ENCODE data around the gene IL10RB.
"Not testable (repeated sequence)": the region's sequence is repeated elsewhere in the genome, so short reads cannot be mapped to it uniquely, and the experiment has no call there.

Gene IL10RB

DNA sequence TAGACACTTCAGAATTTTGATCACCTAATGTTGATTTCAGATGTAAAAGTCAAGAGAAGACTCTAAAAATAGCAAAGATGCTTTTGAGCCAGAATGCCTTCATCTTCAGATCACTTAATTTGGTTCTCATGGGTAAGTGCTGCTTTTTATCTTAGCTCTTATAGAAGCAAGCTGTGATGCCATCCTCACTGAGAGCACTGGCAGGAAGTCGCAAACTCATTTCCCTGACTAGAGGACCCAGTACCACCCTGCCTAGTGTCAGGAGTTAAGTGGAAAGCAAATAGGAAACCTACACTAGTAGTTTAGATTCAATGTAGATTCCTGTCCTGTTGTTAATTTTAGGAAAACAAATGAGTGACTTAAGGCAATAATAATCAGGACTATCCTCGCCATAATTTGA, 24.3 kb upstream of the IL10RB start:
- DNase-seq (ENCODE audit: low spot score) = no peak

DNA sequence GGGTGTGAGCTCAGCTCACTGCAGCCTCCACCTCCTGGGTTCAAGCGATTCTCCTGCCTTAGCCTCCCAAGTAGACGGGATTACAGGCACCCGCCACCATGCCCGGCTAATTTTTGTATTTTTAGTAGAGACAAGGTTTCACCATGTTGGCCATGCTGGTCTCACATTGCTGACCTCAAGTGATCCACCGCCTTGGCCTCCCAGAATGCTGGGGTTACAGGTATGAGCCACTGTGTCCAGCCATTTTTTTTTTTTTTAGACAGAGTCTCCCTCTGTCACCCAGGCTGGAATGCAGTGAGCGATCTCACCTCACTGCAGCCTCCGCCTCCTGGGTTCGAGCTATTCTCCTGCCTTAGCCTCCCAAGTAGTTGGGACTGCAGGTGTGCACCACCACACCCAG, 23.3 kb upstream of the IL10RB start:
- DNase-seq (ENCODE audit: low spot score) = not testable (repeated sequence)

DNA sequence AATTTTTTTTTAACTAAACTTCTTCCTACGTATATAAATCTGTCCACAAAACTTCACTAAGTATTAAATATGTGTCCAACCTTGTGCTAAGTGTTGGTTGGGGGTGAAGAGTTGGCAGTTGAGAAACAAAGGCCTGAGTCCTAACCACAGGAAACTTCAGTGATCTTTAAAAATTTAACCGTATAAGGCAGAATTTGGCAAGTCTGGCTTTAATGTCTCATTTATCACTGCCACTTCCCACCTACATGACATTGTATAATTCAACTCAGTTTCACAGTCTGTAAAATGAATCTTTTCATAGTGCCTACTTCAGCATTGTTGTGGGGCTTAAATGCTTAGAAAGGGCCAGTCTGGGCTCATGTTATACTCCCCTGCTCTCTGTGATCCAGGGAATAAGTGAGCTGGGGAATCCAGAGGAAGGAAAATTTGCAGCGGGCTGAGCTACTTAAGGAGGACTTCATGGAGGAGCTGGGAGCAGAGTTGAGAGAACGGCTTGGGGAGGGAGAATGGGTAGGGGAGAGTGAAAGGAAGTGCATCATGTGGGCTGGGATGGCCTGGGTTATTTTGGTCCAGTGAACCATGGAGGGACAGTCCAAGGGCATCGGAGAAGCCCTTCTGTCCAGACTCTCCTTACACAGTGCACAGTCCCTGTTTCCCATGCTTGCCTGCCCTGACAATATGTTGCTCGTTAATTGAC, 21.9 kb upstream of the IL10RB start:
- DNase-seq (ENCODE audit: low spot score) = no peak

GRCh38 chr21:33244779-33245105, 21.4 kb upstream of the IL10RB start:
- no peak for DNase-seq (ENCODE audit: low spot score)

DNA sequence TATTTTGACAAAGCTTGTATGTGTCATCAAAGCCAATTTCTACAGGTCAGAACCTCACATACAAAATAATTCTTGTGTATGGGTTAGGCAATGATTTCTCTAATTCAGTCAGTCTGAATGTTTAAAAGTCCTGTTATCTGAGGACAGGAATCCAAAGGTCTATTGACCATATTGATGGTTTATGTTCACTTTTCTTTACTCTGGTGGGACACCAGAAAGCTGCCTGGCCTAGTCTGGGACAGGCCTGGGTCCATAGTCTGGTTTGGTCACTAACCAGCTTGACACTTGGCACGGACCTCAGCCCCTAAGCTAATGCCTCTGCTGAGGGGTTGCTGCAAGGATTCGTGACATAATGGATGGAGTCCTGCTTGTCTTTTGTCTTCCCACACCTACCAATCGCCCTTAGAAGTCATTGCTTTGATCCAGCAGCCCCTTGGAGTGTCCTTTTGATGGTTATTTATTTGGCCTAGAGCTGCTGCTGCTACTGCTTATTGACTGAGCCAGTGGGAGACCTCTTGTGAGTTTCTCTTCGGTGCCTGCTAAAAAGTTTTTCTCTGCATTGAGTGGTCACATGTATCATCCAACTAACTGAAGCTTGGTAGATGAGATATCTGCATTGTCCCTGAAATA, 20.8 kb upstream of the IL10RB start:
- no peak for DNase-seq (ENCODE audit: low spot score)

DNA sequence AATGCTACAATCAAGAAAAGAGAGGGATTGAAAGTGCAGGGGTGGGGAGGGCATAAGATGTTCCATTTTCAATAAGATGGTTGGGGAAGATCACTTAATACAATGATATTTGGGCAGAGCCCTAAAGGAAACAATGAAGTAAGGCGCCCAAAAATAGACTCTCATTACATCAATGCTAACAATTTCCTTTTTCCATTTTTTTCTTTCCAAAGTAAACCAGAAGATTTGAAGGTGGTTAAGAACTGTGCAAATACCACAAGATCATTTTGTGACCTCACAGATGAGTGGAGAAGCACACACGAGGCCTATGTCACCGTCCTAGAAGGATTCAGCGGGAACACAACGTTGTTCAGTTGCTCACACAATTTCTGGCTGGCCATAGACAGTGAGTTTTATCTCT, 19.7 kb upstream of the IL10RB start:
- DNase-seq (ENCODE audit: low spot score) = no peak

DNA sequence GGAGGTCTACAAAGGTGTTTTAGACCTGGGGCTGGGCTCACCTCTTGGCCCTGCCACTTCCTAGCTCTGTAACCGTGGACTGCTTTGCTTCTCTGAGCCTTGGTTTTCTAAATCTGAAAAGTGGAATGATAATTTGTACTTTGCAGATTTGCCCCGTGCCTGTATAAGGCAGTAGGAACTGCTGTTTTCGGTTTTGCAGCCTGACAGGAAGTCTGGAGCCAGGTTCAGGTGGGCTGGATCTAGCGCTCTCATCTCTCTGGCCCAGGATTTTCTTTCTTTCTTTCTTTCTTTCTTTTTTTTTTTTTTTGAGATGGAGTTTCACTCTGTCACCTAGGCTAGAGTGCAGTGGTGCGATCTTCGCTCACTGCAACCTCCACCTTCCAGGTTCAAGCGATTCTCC, 19.2 kb upstream of the IL10RB start:
- DNase-seq (ENCODE audit: low spot score) = no peak

DNA sequence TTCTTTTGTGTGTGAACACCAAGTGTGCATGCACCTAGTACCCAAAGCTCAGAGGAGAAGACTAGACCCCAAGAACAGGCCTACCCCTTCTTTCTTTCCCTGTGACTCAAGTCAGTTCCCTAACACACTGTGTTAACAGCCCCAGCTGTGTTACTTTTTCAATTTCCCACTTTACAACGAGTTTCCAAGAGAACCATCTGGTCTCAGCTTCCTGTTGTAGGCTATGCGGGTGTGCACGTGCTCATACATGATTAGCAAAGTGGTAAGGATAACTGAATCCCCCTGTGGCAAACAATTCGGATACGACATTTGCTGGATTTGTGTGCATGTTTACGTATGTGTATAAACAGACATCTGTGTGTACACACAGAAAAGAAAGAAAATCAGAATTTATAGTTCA, 18.6 kb upstream of the IL10RB start:
- DNase-seq (ENCODE audit: low spot score) = no peak

GRCh38 chr21:33249331-33250002, 16.7 kb upstream of the IL10RB start:
- DNase-seq (ENCODE audit: low spot score) = no peak

DNA sequence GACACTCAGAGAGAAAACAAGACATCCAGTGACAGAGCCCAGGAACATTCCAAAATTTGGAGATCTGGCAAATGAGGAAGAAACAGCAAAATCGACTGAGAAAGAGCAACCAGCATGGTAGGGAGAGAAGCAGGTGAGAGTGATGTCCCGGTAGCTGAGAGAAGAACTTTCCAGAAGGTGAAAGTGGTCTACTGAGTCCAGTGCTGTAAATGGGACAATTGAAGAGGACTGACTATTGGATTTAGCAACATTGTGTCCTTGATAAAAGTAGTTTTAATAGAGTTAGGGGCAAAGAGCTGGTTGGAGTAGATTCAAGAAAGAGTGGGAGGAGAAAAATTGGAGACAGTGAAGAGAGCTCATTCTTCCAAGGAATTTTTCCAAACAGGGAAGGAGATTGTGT, 15.0 kb upstream of the IL10RB start:
- DNase-seq (ENCODE audit: low spot score) = no peak

DNA sequence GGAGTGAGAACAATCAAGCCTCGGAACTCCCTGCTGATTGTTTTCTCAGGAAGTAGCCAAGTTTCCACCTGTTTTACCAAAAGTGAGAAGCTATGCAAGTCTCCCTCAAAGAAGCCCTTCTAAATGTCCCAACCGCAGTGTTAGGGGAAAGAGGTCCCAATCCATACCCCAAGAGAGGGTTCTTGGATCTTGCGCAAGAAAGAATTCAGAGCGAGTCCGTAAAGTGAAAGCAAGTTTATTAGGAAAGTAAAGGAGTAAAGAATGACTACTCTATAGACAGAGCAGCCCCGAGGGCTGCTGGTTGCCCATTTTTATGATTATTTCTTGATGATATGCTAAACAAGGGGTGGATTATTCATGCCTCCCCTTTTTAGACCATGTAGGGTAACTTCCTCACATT, 12.8 kb upstream of the IL10RB start:
- DNase-seq (ENCODE audit: low spot score) = not testable (repeated sequence)

GRCh38 chr21:33254766-33255165, 11.4 kb upstream of the IL10RB start:
- DNase-seq (ENCODE audit: low spot score) = no peak

GRCh38 chr21:33255404-33255803, 10.8 kb upstream of the IL10RB start:
- no peak for DNase-seq (ENCODE audit: low spot score)

DNA sequence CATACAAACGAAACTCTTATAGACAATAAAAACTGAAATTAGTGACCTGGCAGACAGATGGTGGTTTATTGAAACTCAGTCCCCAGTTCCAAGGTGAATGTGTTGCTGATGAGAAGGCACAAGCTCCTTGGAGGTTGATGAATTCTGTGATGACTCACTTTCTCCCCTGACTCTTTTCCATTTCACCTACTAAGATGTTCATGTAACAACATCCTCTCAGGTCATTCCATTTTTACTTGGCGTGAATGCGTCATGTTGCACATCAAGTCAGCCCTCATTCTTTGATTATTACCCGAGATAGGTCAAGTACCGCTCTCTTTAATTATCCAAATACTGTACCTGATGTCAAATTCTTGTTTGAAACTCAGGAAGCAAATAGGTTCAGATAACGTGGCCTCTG, 10.1 kb upstream of the IL10RB start:
- DNase-seq (ENCODE audit: low spot score) = no peak

DNA sequence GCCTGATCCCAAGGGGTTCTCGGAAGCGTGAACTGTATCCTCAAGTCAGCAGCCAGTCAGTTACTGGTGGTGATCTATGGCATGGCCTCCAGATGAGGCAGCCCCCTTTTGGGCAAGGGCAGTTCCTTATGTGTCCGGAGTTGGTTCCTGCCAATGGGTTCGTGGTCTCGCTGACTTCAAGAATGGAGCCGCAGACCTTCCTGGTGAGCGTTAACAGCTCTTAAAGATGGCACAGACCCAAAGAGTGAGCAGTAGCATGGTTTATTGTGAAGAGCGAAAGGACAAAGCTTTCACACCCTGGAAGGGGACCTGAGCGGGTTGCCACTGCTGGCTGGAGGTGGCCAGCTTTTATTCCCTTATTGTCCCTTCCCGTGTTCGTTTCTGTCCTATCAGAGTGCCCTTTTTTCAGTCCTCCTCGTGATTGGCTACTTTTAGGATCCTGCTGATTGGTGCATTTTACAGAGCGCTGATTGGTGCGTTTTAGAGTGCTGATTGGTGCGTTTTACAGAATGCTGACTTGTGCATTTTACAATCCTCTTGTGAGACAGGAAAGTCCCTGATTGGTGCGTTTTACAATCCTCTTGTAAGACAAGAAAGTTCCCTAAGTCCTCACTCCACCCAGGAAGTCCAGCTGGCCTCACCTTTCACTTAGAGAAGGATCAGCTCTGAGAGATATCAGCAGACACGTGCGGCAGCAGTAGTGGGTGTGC, 8.9 kb upstream of the IL10RB start:
- DNase-seq (ENCODE audit: low spot score) = no peak

DNA sequence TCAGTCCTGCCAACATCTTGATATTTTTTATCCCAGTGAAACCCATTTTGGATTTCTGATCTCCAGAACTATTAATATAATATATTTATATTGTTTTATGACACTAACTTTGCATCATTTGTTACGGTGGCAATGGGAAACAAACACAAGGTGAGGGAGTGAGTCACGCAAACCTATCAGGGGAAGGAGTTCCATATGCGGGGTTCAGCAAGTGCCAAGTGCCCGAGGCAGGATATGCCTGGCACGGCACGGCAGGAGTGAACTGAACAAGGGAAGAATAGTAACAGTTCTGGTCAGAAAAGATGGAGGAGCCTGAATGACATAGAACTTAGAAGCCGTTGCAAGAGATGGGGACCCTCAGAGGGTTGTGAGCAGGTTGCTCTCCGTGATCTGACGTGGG, 7.7 kb upstream of the IL10RB start:
- no peak for DNase-seq (ENCODE audit: low spot score)

DNA sequence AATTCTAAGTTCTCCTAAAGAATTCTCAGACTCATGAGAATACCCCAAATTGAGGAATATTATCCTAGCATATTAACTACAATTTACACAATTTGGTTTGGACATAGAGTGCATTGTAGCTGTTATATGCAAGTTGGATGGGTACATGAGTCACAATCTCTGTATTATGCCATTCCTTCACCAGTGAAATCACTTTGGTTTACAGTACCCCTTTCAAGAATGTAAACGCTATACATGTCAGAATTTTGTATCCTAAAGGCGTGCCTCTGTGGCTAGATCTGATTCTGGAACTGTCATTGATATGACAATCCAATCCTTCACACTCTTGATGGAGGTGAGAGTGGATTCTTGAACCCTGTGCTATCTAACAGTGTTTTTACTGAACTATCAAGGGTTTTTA, 6.7 kb upstream of the IL10RB start:
- DNase-seq (ENCODE audit: low spot score) = no peak

DNA sequence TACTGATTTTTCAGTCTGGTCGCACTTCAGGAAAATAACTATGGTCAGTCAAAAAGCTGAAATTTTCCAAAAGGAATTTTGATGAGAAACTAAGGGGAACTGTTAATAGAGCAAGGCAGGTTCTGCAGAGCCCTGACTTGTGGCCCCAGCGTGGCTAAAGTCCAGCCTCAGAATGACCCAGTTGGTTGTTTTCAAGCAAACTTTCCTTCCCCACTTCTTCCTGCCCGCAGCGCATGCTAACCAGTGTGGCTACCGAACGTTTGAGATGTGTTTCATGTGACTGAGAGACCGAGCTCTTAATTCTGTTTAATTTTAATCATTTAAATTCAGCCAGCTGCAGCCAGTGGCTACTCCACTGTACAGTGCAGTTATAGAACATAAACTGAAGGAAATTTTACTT, 6.2 kb upstream of the IL10RB start:
- no peak for DNase-seq (ENCODE audit: low spot score)

GRCh38 chr21:33261635-33262034, 4.5 kb upstream of the IL10RB start:
- no peak for DNase-seq (ENCODE audit: low spot score)

- no peak for DNase-seq (ENCODE audit: low spot score)
These were observed 3.2 kb upstream of the IL10RB start for GRCh38 chr21:33262921-33263320.

DNA sequence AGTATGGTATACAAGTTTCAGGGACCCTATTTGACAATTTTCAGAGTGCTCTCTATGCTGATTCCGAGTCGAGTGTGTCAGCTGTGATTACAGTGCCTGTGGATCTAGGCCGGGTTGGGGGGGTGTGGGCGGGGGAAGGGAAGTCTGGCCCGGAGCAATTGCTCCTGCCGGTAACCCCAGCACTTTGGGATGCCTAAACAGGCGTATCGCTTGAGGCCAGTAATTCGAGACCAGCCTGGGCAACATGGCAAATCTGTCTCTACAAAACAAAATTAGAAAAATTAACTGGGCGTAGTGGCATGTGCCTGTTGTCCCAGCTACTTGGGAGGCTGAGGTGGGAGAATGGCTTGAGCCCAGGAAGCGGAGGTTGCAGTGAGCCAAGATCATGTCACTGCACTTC, 1.6 kb upstream of the IL10RB start:
- DNase-seq (ENCODE audit: low spot score) = no peak

GRCh38 chr21:33265664-33266049, 510 bp upstream of the IL10RB start:
- no peak for DNase-seq (ENCODE audit: low spot score)

GRCh38 chr21:33266789-33267135, 595 bp downstream of the IL10RB start:
- DNase-seq (ENCODE audit: low spot score) = no peak

All from COLO829 (cell line).